Urinary bladder (tissue), 4 donors: Measurements from ENCODE around the gene U2AF1L4. TPM values are rescaled to one million over a fixed set of nuclear protein-coding genes. Genes with fewer than 3 reads are reported as not detected.

Experiments used
- DNase-seq: peaks from one replicate; pipeline ENCODE4 v3.0.0-alpha.2; 2015; ENCODE audit errors: extremely low spot score
- H3K27ac ChIP-seq: one replicate; pipeline ENCODE4 v1.5.1; 2013; ENCODE audit warnings: low read depth, mild to moderate bottlenecking, moderate library complexity
- H3K36me3 ChIP-seq: one replicate; pipeline ENCODE4 v1.6.1; 2013; ENCODE audit warnings: mild to moderate bottlenecking, moderate library complexity; ENCODE audit not compliant: insufficient read depth
- H3K4me1 ChIP-seq: one replicate; pipeline ENCODE4 v1.6.1; 2013; ENCODE audit warnings: mild to moderate bottlenecking, moderate library complexity; ENCODE audit not compliant: insufficient read depth
- H3K4me3 ChIP-seq: one replicate; pipeline ENCODE4 v1.5.1; 2013; ENCODE audit warnings: low read depth, low read length
- WGBS: extraction: QIAGEN DNeasy Blood & Tissue Kit; methylation state at CpG from one replicate; pipeline ENCODE4 v1.1.7; 2013; 5-methylcytosine and 5-hydroxymethylcytosine counted together
- polyA plus RNA-seq: library from polyadenylated mRNA; stranded (reverse); fragments of 200-250 nt; gene quantifications from one replicate; pipeline ENCODE4 v1.2.3, GENCODE V29; 2013
- total RNA-seq: library from RNA; depleted of rRNA; stranded (reverse); fragments of >200 nt; gene quantifications from one replicate; pipeline ENCODE4 v1.2.3, GENCODE V29; 2014
- donor health status: healthy with polysubstance abuse.
- donor health status: healthy.

Gene U2AF1L4
- total and polyA plus RNA-seq, 2 donors = 9.6 to 25.3 TPM

DNA sequence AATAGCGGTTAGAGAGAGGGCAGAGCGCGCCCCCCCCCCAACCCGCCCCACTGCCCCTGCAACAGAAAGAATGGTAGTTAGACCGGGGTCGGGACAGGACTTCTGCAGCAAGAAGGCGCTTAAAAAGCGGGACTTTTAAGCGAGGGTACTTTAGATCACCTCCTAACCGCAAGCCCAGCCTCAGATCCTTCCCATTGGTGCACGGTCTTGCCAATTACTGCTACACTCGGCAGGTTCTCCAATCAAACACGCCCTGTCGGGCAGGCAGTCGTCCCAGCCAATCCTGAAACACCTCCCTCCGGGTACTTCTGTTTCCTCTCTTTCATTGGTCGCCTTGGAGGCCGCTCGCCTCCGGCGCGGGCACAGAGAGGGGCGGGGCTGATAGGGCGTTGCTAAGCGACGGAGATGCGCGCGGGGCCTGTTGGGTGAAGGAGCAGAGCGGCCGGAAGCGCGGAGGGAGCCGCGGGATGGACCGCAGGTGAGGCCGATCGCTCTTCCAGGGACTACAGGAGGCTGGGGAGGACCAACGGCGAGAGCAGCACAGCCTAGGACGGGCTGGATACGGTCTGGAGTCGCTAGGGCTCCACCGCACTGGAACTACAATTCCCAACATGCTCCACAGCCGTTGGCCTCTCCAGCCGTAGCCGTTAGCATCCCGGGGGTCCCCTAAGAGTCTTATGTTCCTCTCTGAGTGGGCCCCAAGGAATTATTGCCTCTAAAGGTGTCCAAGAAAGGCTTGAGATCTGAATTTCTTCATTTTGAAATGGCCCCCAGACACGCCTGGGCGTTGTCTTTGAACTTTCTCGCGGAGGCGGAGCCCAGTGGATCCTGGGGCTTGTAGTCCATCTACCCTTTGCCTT is 12.8 kb upstream of the U2AF1L4 start, which contains the start of gene PROSER3:
PROSER3 (plus strand) TSS at position 428 of the 860 bp plus-strand sequence; CDS start at position 468, 40 bp downstream.
- H3K4me1 ChIP-seq = no peaks in the 10 kb centered on the region
- peak within 1 kb of the TSS; percentile 92 for H3K27ac ChIP-seq
- peak within 1 kb of the TSS; percentile 64 for H3K4me3 ChIP-seq
- DNase-seq = peak; percentile 98
- under 1% methylated on average over 53 of the region's 53 CpGs for WGBS
- H3K36me3 ChIP-seq = no peaks in the 10 kb centered on the region

- whole genome bisulfite sequencing = 3% methylated on average over 19 of the region's 19 CpGs
- H3K27ac ChIP-seq = peak overlapping the region; percentile 84
- H3K4me3 ChIP-seq = peak overlapping the region; percentile 51
- no peaks in the 10 kb centered on the region for H3K4me1 ChIP-seq
- peak; percentile 72 for DNase-seq
- H3K36me3 ChIP-seq = no peaks in the 10 kb centered on the region
Observed at GRCh38 chr19:35757231-35757748, 12.1 kb upstream of the U2AF1L4 start.

DNA sequence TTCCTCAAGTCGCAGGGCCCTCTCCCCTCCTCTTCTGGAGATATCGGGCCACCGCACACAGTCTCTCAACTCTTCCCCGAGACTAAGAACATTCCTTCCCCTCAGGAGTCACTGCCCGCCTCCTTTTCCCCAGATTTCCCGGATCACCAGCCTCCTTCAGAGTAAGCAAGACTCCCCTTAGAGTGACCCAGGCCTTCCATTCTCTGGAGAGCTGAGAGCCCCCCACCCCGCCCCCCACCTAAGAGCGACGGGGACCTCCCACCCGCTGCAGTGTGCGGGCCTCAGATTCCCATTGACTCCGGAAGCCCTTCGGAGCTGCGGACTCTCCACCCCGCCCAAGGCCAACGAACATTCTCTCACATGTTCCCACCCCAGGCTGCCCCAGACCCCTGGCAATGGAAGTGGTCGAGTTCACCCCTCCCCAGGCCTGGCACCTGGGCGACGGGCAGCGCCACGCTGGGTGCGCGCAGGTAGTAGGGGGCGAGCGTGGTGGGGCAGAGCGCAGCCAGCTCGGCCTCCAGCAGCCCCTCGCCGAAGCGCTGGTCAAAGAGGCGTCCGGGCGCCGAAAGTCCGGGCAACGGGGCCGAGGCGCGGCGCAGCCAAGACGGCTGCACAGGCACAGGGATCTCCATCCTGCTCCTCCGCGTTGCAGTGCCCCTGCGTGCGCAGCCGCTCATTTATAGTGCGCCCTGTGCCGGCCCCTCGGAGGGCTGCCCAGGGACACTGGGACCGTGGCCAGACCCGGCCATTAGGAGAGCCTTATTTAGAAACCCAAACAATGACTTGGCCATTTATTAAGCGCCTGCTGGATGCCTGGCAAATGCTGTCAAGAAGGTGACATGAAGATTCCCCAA is 11.4 kb upstream of the U2AF1L4 start, which contains the start of gene HSPB6:
HSPB6 (minus strand) TSS at position 653 of the 854 bp plus-strand sequence; CDS start at position 632, 21 bp downstream.
- Histone ChIP-seq H3K27ac (peak within 1 kb of the TSS; percentile 84), H3K36me3 (no peaks in the 10 kb centered on the region), H3K4me3 (peak within 1 kb of the TSS; percentile 51), H3K4me1 (no peaks in the 10 kb centered on the region)
- DNase-seq = no peak
- WGBS = 3% methylated on average over 52 of the region's 52 CpGs

DNA sequence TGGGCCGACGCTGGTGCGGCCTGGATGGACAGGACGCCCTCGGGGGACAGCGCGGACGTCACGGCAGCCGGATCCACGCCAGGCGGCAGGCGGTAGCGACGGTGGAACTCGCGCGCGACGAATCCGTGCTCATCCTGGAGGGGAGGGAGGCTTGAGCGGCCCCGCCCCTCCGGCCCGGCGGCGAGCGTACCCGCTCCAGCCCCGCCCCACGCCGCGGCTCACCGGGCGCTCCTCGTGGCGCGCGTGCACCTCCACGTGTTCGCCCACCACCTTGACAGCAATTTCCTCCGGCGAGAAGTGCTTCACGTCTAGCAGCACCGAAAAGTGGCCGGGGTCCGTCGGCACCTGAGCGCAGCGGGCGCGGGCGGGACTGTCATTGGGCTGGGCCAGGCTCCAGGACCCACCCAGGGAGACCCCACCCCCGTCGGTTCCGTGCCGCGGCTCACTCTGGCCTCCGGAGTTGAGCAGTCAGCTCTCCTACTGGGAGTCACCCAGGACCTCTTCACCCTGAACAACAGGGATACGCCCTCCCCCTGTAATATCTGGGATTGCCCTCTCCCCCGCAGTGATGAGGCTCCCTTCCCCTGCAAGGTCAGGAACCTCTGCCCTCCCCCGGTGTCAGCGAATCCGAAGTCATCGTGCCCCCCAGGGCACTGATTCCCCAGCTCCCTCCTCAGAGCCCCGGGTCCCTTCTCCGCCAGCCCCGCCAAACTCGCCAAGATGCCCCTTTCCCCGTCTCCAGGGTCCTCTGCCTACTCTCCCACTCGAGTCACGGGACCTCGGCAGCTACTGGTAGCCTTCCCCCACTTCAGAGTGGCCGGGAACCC is 10.5 kb upstream of the U2AF1L4 start:
- Histone ChIP-seq H3K4me3 (peak overlapping the region; percentile 51), H3K4me1 (no peaks in the 10 kb centered on the region), H3K27ac (peak overlapping the region; percentile 84), H3K36me3 (no peaks in the 10 kb centered on the region)
- DNase-seq = no peak
- WGBS = 6% methylated on average over 74 of the region's 74 CpGs

DNA sequence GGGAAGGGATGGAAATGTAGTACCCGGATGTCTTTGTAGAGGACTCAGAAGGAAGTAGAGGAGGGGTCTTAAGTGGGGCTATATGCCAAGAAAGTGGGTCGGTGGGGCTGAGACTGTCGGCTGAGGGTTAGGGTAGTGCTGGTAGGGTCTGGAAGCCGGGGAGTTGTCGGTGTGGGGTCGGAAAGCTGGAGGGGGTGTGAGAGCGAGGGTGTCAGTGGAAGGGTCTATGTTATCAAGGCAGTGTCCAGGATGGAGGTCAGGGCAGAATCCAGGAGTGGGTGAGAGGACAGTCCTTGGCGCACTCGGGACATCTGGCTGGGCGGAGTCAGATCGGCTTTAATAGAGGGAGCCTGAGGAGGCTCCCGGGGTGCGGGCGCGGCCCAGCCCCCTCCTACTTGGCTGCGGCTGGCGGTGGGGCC is 9.9 kb upstream of the U2AF1L4 start:
- Histone ChIP-seq H3K4me3 (peak overlapping the region; percentile 51), H3K36me3 (no peaks in the 10 kb centered on the region), H3K27ac (peak overlapping the region; percentile 78), H3K4me1 (no peaks in the 10 kb centered on the region)
- no peak for DNase-seq
- WGBS = 20% methylated on average over 17 of the region's 17 CpGs

DNA sequence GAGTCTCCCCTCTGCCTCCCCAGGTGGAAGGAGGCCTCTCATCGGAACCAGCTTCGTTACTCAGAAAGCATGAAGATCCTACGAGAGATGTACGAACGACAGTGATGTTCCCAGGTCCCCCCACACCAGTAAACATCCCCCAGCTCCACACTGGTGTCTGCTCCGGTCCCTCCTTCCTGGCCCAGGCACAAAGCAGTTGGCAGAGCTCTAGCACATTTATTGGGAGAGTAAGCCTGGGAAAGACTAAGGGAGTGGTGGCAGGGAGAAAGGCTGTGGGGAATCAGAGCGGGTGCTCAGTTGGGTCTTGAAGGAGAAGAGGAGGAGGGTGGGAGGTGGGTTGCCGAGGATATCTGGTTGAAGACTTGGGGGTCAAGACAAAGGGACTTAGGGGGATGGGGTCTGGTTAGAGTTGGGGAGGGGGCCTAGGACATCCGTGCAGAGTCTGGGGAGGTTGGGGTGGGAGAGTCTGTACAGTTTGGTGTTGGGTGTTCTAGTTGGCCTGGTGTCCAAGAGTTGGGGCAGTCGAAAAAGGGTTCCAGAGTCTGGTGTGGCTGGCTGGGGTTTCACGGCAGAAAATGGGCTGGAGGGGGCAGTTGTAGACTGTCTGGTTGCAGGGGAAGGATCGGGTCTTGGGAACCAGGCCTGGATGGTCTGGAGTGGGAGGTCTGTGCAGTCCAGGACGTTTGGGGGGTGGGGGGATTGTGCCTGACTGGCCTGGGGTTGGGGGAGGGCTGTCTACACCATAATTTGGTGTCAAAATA is 9.3 kb upstream of the U2AF1L4 start:
- Histone ChIP-seq H3K4me1 (no peaks in the 10 kb centered on the region), H3K36me3 (no peaks in the 10 kb centered on the region), H3K4me3 (no peak overlapping the region), H3K27ac (peak overlapping the region; percentile 78)
- WGBS = 53% methylated on average over 13 of the region's 13 CpGs
- no peak for DNase-seq

GRCh38 chr19:35753634-35754369 is 8.6 kb upstream of the U2AF1L4 start:
- no peak overlapping the region for H3K27ac ChIP-seq
- H3K4me1 ChIP-seq = no peaks in the 10 kb centered on the region
- WGBS = 86% methylated on average over 20 of the region's 20 CpGs
- no peak for DNase-seq
- no peaks in the 10 kb centered on the region for H3K36me3 ChIP-seq
- no peak overlapping the region for H3K4me3 ChIP-seq

- 92% methylated on average over 20 of the region's 20 CpGs for WGBS
Observed at GRCh38 chr19:35752746-35753350, 7.6 kb upstream of the U2AF1L4 start.

GRCh38 chr19:35751839-35752745 is 6.9 kb upstream of the U2AF1L4 start:
- no peaks in the 10 kb centered on the region for H3K36me3 ChIP-seq
- no peak overlapping the region for H3K27ac ChIP-seq
- WGBS = 84% methylated on average over 14 of the region's 14 CpGs
- no peak overlapping the region for H3K4me3 ChIP-seq
- no peaks in the 10 kb centered on the region for H3K4me1 ChIP-seq
- no peak for DNase-seq

More at GRCh38 chr19:35752746-35753350, 7.6 kb upstream of the U2AF1L4 start:
- H3K4me3 ChIP-seq = no peak overlapping the region
- no peak overlapping the region for H3K27ac ChIP-seq
- H3K4me1 ChIP-seq = no peaks in the 10 kb centered on the region
- DNase-seq = no peak
- H3K36me3 ChIP-seq = no peaks in the 10 kb centered on the region

DNA sequence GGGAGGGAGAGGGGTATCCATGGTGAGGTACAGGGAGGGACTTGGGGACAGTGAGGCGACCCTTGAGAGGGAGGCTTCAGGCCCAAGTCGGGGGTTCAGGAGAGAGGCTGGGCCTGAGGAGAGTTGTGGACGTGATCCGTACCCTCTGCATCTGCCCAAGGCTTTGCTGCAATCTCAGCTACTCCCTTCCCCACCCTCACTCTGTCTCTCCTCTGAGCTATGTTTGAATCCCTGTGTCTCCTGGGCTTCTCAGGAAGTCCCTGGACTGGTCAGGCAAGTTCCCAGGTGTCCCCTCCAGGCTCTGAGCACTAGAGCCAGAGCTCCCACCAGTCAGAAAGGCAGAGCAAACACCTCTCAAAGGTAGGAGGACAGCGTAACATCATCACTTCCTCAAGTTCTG is 4.9 kb upstream of the U2AF1L4 start:
- H3K4me3 ChIP-seq = no peak overlapping the region
- H3K27ac ChIP-seq = no peak overlapping the region
- WGBS = 96% methylated on average over 5 of the region's 5 CpGs

More for the DNA sequence above, 4.9 kb upstream of the U2AF1L4 start:
- DNase-seq = no peak
- no peaks in the 10 kb centered on the region for H3K4me1 ChIP-seq
- H3K36me3 ChIP-seq = no peaks in the 10 kb centered on the region
